H1 (cell line): ENCODE measurements around the gene CAMK2A. TPM values are rescaled to one million over a fixed set of nuclear protein-coding genes. Genes with fewer than 3 reads are reported as not detected.

Experiments
- CTCF ChIA-PET: fragments of 300-600 bp; sonication (Branson Sonifier 250); formaldehyde crosslinking; loops from one replicate; lab custom pipeline; 2021; ENCODE audit not compliant: partially characterized antibody; lab: Charles Lee
- POLR2A ChIA-PET: fragments of 300-600 bp; sonication (Branson Sonifier 250); formaldehyde crosslinking; loops from one replicate; lab custom pipeline; 2021; ENCODE audit warnings: inconsistent platforms; ENCODE audit not compliant: partially characterized antibody; lab: Charles Lee
- DNase-seq, 2 experiments: peaks; one replicate each; pipeline versions ENCODE4 v3.0.0 to v3.0.0-alpha.2; 2010 to 2022; ENCODE audit warnings: low spot score in 2 of 2, low read depth in 1 of 2, mixed read lengths in 1 of 2
- FAIRE-seq: peaks from 2 replicates; lab custom pipeline; 2011; peaks lifted over from hg19 to GRCh38; lab: Jason Lieb, UNC
- H2AFZ ChIP-seq: 2 replicates; pipeline ENCODE4 v1.8.1; 2012; ENCODE audit warnings: low read length, inconsistent platforms
- H2AK5ac ChIP-seq: 2 replicates; pipeline ENCODE4 v1.6.1; 2013; ENCODE audit warnings: low read depth, low read length
- H2BK120ac ChIP-seq: replicated peaks from 2 replicates; pipeline ENCODE3; 2013; ENCODE audit warnings: low read depth, low read length, inconsistent platforms
- H2BK12ac ChIP-seq: 2 replicates; pipeline ENCODE4 v1.6.1; 2013; ENCODE audit warnings: low read depth, low read length
- H2BK15ac ChIP-seq: 2 replicates; pipeline ENCODE4 v1.6.1; 2013; ENCODE audit warnings: low read length
- H2BK20ac ChIP-seq: 2 replicates; pipeline ENCODE4 v1.6.1; 2013; ENCODE audit warnings: low read length
- H2BK5ac ChIP-seq: 2 replicates; pipeline ENCODE4 v1.6.1; 2013; ENCODE audit warnings: low read depth, low read length
- H3K14ac ChIP-seq: 2 replicates; pipeline ENCODE4 v1.6.1; 2013; ENCODE audit warnings: inconsistent platforms; ENCODE audit not compliant: insufficient read length
- H3K18ac ChIP-seq: 2 replicates; pipeline ENCODE4 v1.6.1; 2013; ENCODE audit warnings: low read length; ENCODE audit errors: extremely low read depth
- H3K23ac ChIP-seq: 2 replicates; pipeline ENCODE4 v1.6.1; 2013; ENCODE audit warnings: inconsistent platforms; ENCODE audit not compliant: insufficient read length
- H3K23me2 ChIP-seq: 2 replicates; pipeline ENCODE4 v1.6.1; 2013; ENCODE audit warnings: low read depth, low read length
- H3K27ac ChIP-seq: 2 replicates; pipeline ENCODE4 v1.6.1; 2011; ENCODE audit warnings: low read depth, low read length, inconsistent platforms
- H3K27me3 ChIP-seq, 4 experiments: replicated peaks in 1 of 4; 1 replicate in 1 of 4; 2 replicates in 3 of 4; pipeline versions ENCODE4 v1.6.1 to v1.8.1; 2011 to 2013; ENCODE audit warnings: low read length in 3 of 4, mild to moderate bottlenecking in 3 of 4, inconsistent platforms in 2 of 4, mixed read lengths in 2 of 4, moderate library complexity in 1 of 4; ENCODE audit not compliant: control insufficient read depth in 3 of 4, insufficient read depth in 3 of 4; ENCODE audit errors: extremely low read depth in 1 of 4
- H3K36me3 ChIP-seq, 4 experiments: 2 replicates each; pipeline versions ENCODE4 v1.6.1 to v1.8.1; 2011 to 2013; ENCODE audit warnings: mild to moderate bottlenecking in 4 of 4, low read length in 3 of 4, moderate library complexity in 2 of 4, control low read depth in 1 of 4, inconsistent platforms in 1 of 4; ENCODE audit not compliant: insufficient read depth in 4 of 4, control insufficient read depth in 2 of 4
- H3K4ac ChIP-seq: replicated peaks from 2 replicates; pipeline ENCODE3; 2013; ENCODE audit warnings: low read length, low read depth, mixed read lengths, inconsistent platforms; ENCODE audit not compliant: insufficient read length
- H3K4me1 ChIP-seq, 4 experiments: replicated peaks in 1 of 4; 1 replicate in 1 of 4; 2 replicates in 3 of 4; pipeline versions ENCODE4 v1.6.1 to v1.8.1; 2011 to 2013; ENCODE audit warnings: low read length in 3 of 4, inconsistent platforms in 2 of 4, mixed read lengths in 1 of 4; ENCODE audit not compliant: insufficient read depth in 4 of 4, control insufficient read depth in 3 of 4
- H3K4me2 ChIP-seq, 2 experiments: 2 replicates each; pipeline versions ENCODE4 v1.6.1 to v1.8.1; 2011 to 2013; ENCODE audit warnings: low read depth in 2 of 2, low read length in 2 of 2, control low read depth in 1 of 2, inconsistent platforms in 1 of 2, mild to moderate bottlenecking in 1 of 2; ENCODE audit not compliant: insufficient read depth in 1 of 2
- H3K4me3 ChIP-seq, 4 experiments: fragments of 200-600, 300-600 bp in 1 of 4; sonication (generic), shearing (Covaris generic), sonication (Bioruptor Twin) in 1 of 4; 2 replicates each; pipeline versions ENCODE4 v1.5.1 to v1.8.1; 2011 to 2016; ENCODE audit warnings: low read length in 4 of 4, low read depth in 3 of 4, control low read depth in 2 of 4, inconsistent platforms in 2 of 4, mild to moderate bottlenecking in 2 of 4, mixed read lengths in 1 of 4, moderate library complexity in 1 of 4; ENCODE audit not compliant: insufficient read depth in 2 of 4; ENCODE audit errors: extremely low read depth in 1 of 4
- H3K56ac ChIP-seq: replicated peaks from 2 replicates; pipeline ENCODE3; 2013; ENCODE audit warnings: low read depth, mild to moderate bottlenecking, mixed read lengths, low read length, inconsistent platforms; ENCODE audit not compliant: insufficient read length
- H3K79me1 ChIP-seq: 2 replicates; pipeline ENCODE4 v1.6.1; 2013; ENCODE audit warnings: low read depth, low read length, control low read depth
- H3K79me2 ChIP-seq, 2 experiments: 2 replicates each; pipeline versions ENCODE4 v1.6.1 to v1.8.1; 2012 to 2013; ENCODE audit warnings: low read length in 2 of 2, mild to moderate bottlenecking in 2 of 2, inconsistent platforms in 1 of 2; ENCODE audit not compliant: insufficient read depth in 2 of 2, control insufficient read depth in 1 of 2
- H3K9ac ChIP-seq, 4 experiments: replicated peaks in 1 of 4; 1 replicate in 1 of 4; 2 replicates in 3 of 4; pipeline versions ENCODE4 v1.6.1 to v1.8.1; 2011 to 2013; ENCODE audit warnings: low read depth in 3 of 4, low read length in 3 of 4, control low read depth in 2 of 4, mild to moderate bottlenecking in 2 of 4, moderate library complexity in 2 of 4, inconsistent platforms in 1 of 4; ENCODE audit errors: extremely low read depth in 1 of 4
- H3K9me3 ChIP-seq, 2 experiments: 2 replicates each; pipeline versions ENCODE4 v1.6.1 to v1.8.1; 2012 to 2013; ENCODE audit warnings: mild to moderate bottlenecking in 2 of 2, moderate library complexity in 2 of 2, control low read depth in 1 of 2, inconsistent platforms in 1 of 2, low read depth in 1 of 2, low read length in 1 of 2, mixed read lengths in 1 of 2; ENCODE audit not compliant: insufficient read depth in 2 of 2
- H4K20me1 ChIP-seq, 2 experiments: replicated peaks in 1 of 2; 2 replicates each; pipeline versions ENCODE3 to v1.8.1; 2011 to 2013; ENCODE audit warnings: inconsistent platforms in 2 of 2, low read length in 2 of 2, mild to moderate bottlenecking in 1 of 2; ENCODE audit not compliant: insufficient read depth in 2 of 2, control insufficient read depth in 1 of 2
- H4K5ac ChIP-seq: 2 replicates; pipeline ENCODE4 v1.6.1; 2013; ENCODE audit warnings: low read length, low read depth, mixed read lengths, inconsistent platforms; ENCODE audit not compliant: insufficient read length
- H4K8ac ChIP-seq: 2 replicates; pipeline ENCODE4 v1.8.0; 2013; ENCODE audit warnings: mild to moderate bottlenecking, moderate library complexity, low read length, inconsistent platforms; ENCODE audit not compliant: insufficient read depth; ENCODE audit errors: extremely low read depth
- H4K91ac ChIP-seq: replicated peaks from 2 replicates; pipeline ENCODE3; 2013; ENCODE audit warnings: low read length, mixed read lengths, inconsistent platforms; ENCODE audit not compliant: insufficient read length
- ASH2L ChIP-seq: fragments of 200-600, 300-600 bp; sonication (generic); IDR thresholded peaks from one replicate; pipeline ENCODE4 v1.7.1; 2017; ENCODE audit warnings: low read length
- ATF2 ChIP-seq: IDR thresholded peaks from 2 replicates; pipeline ENCODE4 v1.6.1; 2012; ENCODE audit warnings: low read length, inconsistent platforms
- CTCF ChIP-seq, 3 experiments: IDR thresholded peaks; 1 replicate in 2 of 3; 2 replicates in 1 of 3; pipeline versions ENCODE4 v1.5.1 to v1.6.1; 2011; ENCODE audit warnings: low read length in 3 of 3, mild to moderate bottlenecking in 3 of 3, inconsistent platforms in 2 of 3, low read depth in 1 of 3, moderate library complexity in 1 of 3; ENCODE audit not compliant: insufficient read depth in 1 of 3; ENCODE audit errors: control extremely low read depth in 1 of 3
- JUN ChIP-seq: IDR thresholded peaks from 2 replicates; pipeline ENCODE4 v1.6.1; 2011; ENCODE audit warnings: low read depth, mild to moderate bottlenecking, improper control_type of control experiment, low read length
- NRF1 ChIP-seq: IDR thresholded peaks from 2 replicates; pipeline ENCODE4 v1.6.1; 2011; ENCODE audit warnings: mild to moderate bottlenecking, low read depth, low read length, improper control_type of control experiment
- POLR2AphosphoS5 ChIP-seq: IDR thresholded peaks from 2 replicates; pipeline ENCODE4 v1.6.1; 2011; ENCODE audit warnings: low read depth, low read length
- RBBP5 ChIP-seq: IDR thresholded peaks from 2 replicates; pipeline ENCODE4 v1.7.1; 2012; ENCODE audit warnings: low read depth, mild to moderate bottlenecking, inconsistent platforms, low read length, moderate library complexity, borderline replicate concordance
- SIN3A ChIP-seq, 2 experiments: IDR thresholded peaks in 1 of 2; conservative IDR thresholded peaks in 1 of 2; 2 replicates each; pipeline ENCODE4 v1.6.1; 2011 to 2012; ENCODE audit warnings: low read length in 2 of 2, improper control_type of control experiment in 1 of 2, low read depth in 1 of 2, mild to moderate bottlenecking in 1 of 2
- SRF ChIP-seq: IDR thresholded peaks from 2 replicates; pipeline ENCODE4 v1.6.1; 2011; ENCODE audit warnings: mild to moderate bottlenecking, low read depth, low read length, moderate library complexity
- WGBS, 2 experiments: shearing (Covaris generic) in 1 of 2; methylation state at CpG; one replicate each; pipeline versions ENCODE4 v1.1.6 to v1.1.7; 2013 to 2015; ENCODE audit warnings: low lambda C conversion rate in 2 of 2, mixed read lengths in 2 of 2, inconsistent platforms in 1 of 2, low coverage in 1 of 2, missing lambda C conversion rate in 1 of 2; ENCODE audit not compliant: insufficient replicate concordance in 2 of 2, insufficient coverage in 1 of 2, insufficient read length in 1 of 2; ENCODE audit errors: extremely low coverage in 1 of 2, missing lambda C conversion rate in 1 of 2; 5-methylcytosine and 5-hydroxymethylcytosine counted together
- polyA plus RNA-seq, 7 experiments: library from polyadenylated mRNA; depleted of rRNA in 3 of 7; stranded (reverse) in 5 of 7; unstranded in 2 of 7; fragments of >200 nt in 5 of 7; fragments of 200-250 nt in 2 of 7; gene quantifications; 1 replicate in 5 of 7; 2 replicates in 1 of 7; 4 replicates in 1 of 7; pipeline versions ENCODE4 v1.2.1 to v1.2.3, GENCODE V29; 2011 to 2013; ENCODE audit warnings: missing spikeins in 2 of 7, mixed read lengths in 2 of 7
- total RNA-seq: library from RNA; stranded (reverse); fragmentation: NEBNext Ultra II Directional; extraction: Animal tissue kit (Norgen Biotek cat#: 25700); gene quantifications from 2 replicates; pipeline ENCODE4 v1.2.1, GENCODE V29; 2021

CAMK2A gene
- total and polyA plus RNA-seq, 2 of the 8 experiments (the other 6 are each of a cell fraction or from before 2014, with no cell fraction given): 0.20 to 0.28 TPM

GRCh38 chr5:150305095-150305494 is 15.5 kb upstream of the CAMK2A start:
- Histone ChIP-seq H4K20me1 (no peaks in the 10 kb centered on the region), H2BK12ac (no peak overlapping the region), H4K5ac (no peak overlapping the region), H3K14ac (no peak overlapping the region), H2BK20ac (no peak overlapping the region), H3K4me1 (peaks cover 10 to 23% (median 15%) of the 10 kb centered on the region in 4 experiments), H3K56ac (no peak overlapping the region), H3K9ac (no peak overlapping the region), H3K23ac (no peak overlapping the region), H4K91ac (no peak overlapping the region), H3K18ac (no peak overlapping the region), H2AK5ac (no peak overlapping the region), H2BK5ac (no peak overlapping the region), H3K79me1 (no peaks in the 10 kb centered on the region; the same call in 1 of the 2 replicates), H3K27me3 (peaks cover 0 to 12% (median 7%) of the 10 kb centered on the region in 4 experiments; a peak in 5 of 7 replicates), H4K8ac (no peak overlapping the region), H3K79me2 (no peaks in the 10 kb centered on the region), H2BK120ac (no peak overlapping the region), H3K4me2 (no peak overlapping the region), H3K36me3 (no peaks in the 10 kb centered on the region), H3K4ac (no peak overlapping the region), H3K9me3 (no peaks in the 10 kb centered on the region), H2AFZ (no peak overlapping the region), H2BK15ac (no peak overlapping the region), H3K23me2 (peaks cover 10% of the 10 kb centered on the region)
- CTCF ChIA-PET: interaction anchor here (0.6 to 1.5 kb wide), 2 partner anchors 9 to 1483 kb away, joined by 3 to 6 read pairs; no protein-coding TSS in a partner anchor
- POLR2A ChIA-PET: interaction anchor here (1.0 kb wide), 1 partner anchor 20 kb away, joined by 3 read pairs; no protein-coding TSS in a partner anchor
- DNase-seq (no peak), FAIRE-seq (no peak)
- 87% methylated on average over 2 of the region's 2 CpGs; no CpG with 5 or more reads in 1 of the 2 experiments for WGBS, 2 experiments
- TF ChIP-seq POLR2AphosphoS5 (no peak), SIN3A (conservative IDR thresholded peaks at IDR 0.05 in 1 of 2, IDR thresholded peaks at IDR 0.05 in 1 of 2; ENCODE audit: low read depth in 1 of 2, low read length in 2 of 2) (no peak), ATF2 (no peak), ASH2L (no peak), SRF (no peak), RBBP5 (no peak), JUN (no peak), NRF1 (no peak), CTCF (IDR thresholded peaks at IDR 0.05; ENCODE audit: control extremely low read depth in 1 of 3, insufficient read depth in 1 of 3, low read depth in 1 of 3, low read length in 3 of 3) (no peak)
- TF ChIP-seq, all 59 proteins: peak for 0
- Histone ChIP-seq H3K27ac (no peak overlapping the region), H3K4me3 (no peak overlapping the region)
